GM18951 (cell line): ENCODE measurements around the gene COL8A1.
"Not testable (repeated sequence)": the region's sequence is repeated elsewhere in the genome, so short reads cannot be mapped to it uniquely, and the experiment has no call there.

Experiments used
- POLR2A ChIP-seq: IDR thresholded peaks from 4 replicates; pipeline ENCODE4 v1.6.1; 2011; ENCODE audit warnings: mild to moderate bottlenecking; ENCODE audit not compliant: insufficient read length, insufficient read depth; ENCODE audit errors: extremely low read depth
- in situ Hi-C: fragments of 300-500 bp; cut with MboI; formaldehyde crosslinking; loops from one replicate; pipeline ENCODE4 v1.12.0; 2022; ENCODE audit warnings: low sequenced_read_pairs, mixed read lengths, inconsistent platforms; ENCODE audit not compliant: unreplicated experiment

The COL8A1 gene

DNA sequence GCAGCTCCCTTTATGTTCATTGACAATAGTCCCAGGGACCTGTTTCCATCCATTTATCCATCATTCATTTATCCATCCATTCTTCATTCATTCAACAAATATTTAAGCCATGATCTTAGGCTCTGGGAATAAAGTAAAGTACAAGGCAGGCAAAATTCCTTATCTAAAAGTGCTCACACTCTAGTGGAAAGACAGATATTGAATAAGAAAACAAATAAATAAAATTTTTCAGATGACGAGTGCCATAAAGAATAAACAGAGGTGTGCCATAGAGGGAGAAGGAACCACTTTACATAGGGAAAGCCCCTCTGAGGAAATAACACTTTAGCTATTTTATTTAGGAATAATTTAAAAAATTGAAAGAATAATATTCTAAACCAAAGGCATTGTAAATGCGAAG lies 76.2 kb downstream of the COL8A1 start:
- in situ Hi-C loops = no loop called here
- TF ChIP-seq POLR2A = no peak

DNA sequence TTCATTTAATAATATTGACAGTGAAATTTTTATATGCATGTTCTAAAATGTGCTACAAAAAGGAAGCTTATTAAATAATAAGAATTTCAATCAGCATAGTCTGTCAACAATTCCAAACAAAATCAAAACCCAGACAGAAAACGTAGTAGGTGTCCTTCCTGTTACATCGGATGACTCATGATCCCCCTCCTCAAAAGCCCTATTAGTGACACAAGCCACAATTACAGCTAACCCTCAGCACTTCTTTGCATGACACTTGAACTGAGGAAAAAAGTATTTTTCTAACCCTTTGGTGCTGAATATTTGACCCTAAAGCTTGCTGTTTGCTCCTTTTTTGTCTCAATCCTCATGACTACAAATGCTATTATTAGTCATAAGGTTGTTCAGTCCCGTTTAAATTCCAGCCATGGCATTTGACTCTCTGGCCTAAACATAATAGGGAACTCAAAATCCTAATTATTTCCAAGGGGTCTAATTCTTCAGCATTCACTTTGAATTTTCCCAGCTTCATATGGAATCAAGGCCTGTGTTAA lies 78.1 kb downstream of the COL8A1 start:
- TF ChIP-seq POLR2A = no peak
- in situ Hi-C loops = no loop called here

DNA sequence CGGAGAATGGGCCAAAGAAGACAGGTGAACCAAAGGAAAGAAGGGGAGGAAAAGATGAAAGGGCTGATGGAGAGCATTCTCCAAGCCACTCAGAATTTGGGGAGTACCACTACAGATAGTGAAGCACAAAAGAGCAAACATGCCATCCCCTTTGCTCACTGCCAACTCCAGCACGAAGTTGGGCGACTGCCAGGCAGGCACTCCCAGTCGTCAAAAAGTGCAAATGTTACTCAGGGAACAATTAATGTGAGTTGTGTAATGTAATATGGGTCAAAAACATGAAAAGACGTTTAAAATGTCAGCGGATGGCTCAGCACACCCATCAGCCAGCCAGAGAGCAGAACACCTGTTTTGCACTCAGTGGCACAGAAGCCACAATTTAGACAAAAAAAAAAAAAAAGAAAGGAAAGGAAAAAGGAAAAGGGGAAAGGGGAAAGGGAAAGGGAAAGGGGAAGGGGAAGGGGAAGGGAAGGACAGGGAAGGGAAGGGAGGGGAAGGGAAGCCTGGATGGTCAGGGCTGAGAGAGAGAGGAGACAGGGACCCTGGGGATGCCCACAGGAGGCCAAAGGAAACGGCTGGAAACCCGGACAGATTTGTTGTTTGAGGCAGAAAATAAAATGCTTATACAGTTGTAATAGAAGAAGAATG lies 82.7 kb downstream of the COL8A1 start:
- in situ Hi-C loops = no loop called here
- no peak for TF ChIP-seq POLR2A

DNA sequence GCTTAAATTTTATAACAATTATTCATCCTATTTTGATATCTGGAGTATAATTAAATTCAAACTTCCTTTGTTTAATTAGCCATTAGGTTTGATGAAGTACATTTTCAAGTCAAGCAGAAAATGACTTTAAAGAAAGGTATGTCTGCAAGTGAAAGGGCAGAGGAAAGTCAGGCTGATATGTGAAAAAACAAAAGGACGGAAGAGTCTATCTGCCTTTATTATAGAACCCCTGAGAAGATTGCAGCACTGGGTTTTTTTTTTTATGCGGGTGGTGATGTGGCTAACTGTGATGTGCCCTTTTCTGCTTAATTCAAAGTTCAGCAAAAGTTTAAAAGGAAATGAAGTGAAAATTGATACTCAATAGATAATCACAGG lies 83.2 kb downstream of the COL8A1 start:
- in situ Hi-C loops = no loop called here
- no peak for TF ChIP-seq POLR2A

DNA sequence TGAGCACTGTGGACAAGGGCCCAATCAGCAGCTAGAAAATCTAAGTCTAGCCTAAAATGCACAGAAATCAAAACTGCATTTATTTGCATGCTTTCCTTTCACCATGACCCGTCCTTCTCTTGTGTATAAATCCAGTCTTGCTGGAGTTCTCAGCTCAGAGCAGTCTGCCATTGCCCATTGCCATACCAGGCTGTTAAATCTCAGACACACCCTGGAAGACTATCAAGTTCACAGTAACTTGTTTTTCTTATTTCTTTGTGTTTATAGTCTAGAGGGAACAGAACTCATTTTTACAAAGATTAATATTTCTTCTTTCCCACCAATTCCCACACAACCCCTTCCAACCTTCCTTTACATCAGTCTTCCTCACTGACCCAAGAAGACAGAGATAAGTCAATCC lies 85.9 kb downstream of the COL8A1 start:
- in situ Hi-C loops = no loop called here
- no peak for TF ChIP-seq POLR2A

DNA sequence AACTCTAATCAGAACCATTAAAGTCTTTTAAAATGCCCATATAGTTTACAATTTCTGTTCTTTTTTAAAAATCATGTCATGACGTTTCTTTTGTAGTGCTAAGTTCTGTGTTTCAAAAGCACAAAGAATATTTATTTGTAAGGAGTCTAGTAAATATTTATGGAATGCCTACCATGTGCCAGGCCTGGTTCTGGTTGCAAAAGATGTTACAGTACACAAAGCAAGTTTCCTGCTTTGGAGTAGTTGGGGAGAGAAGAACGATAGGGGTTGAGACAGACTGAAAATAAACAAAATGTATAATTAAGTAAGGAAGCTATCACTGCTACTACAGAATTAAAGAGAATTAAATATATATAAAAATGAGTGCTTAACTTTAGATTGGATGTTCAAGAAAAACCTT lies 92.5 kb downstream of the COL8A1 start:
- no peak for TF ChIP-seq POLR2A
- in situ Hi-C loops = no loop called here

DNA sequence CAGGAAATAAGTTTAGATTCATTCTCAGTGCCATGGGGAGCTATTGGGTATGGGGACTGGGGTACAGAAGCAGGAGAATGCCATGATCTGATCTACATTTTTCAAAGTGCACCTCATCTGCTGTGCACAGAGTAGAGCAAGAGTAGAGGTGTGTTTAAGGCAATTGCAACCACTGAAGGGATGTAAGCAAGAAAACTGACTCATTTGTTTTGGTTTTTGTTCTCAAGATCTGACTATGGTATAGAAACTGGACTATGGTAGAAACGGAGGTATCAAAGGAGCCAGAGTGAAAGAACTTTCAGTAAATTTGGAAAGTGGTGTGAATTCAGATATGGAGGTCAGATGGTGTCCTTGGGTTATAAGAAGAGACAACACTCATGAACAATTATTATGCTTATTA lies 93.1 kb downstream of the COL8A1 start:
- no peak for TF ChIP-seq POLR2A
- in situ Hi-C loops = no loop called here

DNA sequence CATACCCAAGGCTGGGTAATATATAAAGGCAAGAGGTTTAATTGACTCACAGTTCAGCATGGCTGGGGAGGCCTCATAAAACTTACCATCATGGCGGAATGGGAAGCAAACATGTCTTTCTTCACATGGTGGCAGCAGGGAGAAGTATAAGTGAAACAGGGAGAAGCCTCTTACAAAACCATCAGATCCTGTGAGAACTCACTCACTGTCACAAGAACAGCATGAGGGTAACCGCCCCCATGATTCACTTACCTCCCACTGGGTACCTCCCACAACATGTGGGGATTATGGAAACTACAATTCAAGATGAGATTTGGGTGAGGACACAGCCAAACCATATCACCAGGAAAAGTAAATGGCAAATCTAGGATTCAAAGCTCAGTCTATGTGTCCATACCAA lies 102.0 kb downstream of the COL8A1 start:
- in situ Hi-C loops = not testable (repeated sequence)

DNA sequence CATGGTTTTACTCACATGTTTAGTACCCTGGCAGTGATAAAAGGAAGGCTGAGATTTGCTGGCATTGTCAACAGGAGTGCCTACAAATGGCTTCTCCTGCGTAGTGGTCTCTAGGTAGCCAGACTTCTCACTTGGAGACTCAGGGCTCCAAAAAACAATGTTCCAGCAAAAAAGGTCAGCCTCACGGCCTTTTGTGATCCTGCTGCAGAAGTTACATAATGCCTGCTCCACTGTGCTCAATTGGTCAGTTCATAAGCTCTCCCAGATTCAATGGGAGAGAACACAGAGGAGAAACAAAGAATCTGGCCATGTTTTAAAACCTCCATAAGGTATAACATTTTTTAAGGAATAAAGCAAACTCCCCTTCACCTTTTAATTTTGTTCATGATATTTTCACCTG lies 103.2 kb downstream of the COL8A1 start:
- no peak for TF ChIP-seq POLR2A
- in situ Hi-C loops = no loop called here

DNA sequence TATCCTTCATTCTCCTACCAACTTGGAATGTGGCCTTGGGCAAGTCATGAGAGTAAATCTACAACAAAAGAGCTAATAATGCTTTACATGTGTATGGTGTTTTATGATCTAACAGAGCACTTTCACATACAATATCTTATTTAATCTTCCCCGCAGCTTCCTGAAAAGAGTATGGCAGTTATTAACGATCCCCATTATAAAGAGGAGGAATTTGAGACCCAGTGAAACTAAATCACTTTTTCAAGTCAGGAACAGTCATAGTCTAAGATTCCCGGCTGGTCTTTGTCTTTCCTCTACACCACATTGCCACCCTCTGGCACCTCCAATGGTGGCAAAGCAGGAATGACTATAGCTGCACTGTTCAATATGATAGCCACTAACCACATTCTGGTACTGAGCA lies 109.5 kb downstream of the COL8A1 start:
- TF ChIP-seq POLR2A = no peak
- in situ Hi-C loops = no loop called here

DNA sequence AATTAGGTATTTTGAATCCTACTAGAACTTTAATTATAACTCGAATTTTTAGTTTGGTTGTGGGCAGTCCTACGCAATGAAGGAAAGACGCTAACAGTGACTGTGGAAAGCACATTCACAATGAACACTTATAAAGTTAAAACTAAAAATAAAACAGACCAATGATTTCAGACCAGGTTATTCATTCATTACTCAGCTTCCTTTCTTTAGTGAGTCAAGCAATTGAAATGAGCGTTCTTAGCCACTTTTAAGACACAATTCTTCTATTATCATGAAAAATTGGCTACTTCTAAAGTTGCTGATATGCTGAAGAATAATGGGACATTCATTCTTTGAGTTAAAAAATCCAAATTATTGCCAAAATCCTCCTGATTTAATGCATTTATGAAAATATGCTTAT lies 113.3 kb downstream of the COL8A1 start:
- in situ Hi-C loops = loop anchor here (25.0 kb wide), 1 partner anchor 939 kb away; no protein-coding TSS in a partner anchor
- no peak for TF ChIP-seq POLR2A

DNA sequence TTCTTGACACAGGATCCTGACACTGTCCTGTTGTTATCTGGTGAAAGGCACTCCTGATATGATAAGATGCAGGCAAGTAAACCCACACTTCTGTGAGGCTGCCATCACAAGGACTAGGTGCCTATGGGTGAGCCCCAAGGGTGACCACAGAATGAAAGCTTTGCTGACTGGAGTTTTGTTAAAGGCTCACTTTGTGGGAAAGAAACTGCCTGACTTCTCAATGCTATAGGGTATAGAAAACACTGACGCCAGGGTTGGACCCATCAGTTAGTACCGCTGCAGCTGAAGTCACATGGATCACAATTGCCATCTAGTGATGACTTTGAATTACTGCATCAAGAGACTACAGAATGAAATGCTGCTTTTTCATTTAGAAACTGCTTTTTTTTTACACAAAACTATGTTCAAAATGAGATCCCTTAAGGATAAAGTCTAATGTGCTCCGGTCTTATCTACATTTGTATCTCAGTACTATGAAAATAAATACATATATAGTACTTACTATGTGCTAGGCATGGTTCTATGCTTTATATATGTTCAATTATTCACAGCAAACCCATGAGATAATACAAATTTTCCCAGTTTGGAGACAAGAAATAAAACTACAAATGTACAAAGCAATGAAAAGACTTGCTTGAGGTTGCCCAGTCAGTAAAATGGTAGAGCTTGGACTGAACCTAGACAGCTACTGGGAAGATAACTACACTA lies 115.0 kb downstream of the COL8A1 start:
- TF ChIP-seq POLR2A = no peak
- in situ Hi-C loops = loop anchor here (25.0 kb wide), 1 partner anchor 941 kb away; no protein-coding TSS in a partner anchor

DNA sequence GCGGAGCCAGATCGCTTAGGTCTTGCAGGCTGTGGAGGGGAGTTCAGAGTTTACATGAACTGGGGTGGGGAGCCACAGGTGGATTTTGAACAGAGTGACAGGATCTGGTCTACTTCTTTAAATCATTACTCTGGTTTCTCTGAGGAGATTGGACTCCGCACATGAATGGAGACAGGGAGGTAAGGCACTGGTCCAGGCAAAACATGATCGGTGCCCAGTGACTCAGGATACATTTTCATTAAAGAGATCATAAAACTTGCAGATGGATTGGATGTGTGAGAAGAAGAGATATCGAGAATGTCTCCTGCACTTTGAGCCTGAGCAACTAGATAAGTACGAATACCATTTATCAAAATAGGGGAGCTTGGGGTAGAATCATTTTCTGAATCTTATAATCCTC lies 117.4 kb downstream of the COL8A1 start:
- in situ Hi-C loops = loop anchor here (25.0 kb wide), 1 partner anchor 944 kb away; no protein-coding TSS in a partner anchor
- no peak for TF ChIP-seq POLR2A

DNA sequence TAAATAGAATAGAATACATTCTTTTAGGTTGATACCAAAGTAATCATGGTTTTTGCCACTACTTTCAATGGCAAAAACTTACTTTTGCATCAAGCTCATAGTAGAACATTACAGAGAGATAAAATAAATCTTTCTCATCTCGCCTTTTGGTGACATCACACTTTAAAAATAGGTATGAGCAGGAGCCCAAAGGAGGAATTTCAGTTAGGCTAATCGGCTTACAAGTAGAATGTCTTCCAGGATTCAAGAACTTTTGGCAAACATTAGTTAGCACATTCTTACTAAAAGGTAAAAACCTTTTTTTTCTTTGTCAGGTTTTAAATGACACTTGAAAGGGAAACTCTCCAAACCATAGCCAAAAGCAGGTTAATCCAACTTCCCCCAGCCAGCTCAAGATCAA lies 119.6 kb downstream of the COL8A1 start:
- in situ Hi-C loops = loop anchor here (25.0 kb wide), 1 partner anchor 946 kb away; no protein-coding TSS in a partner anchor
- TF ChIP-seq POLR2A = no peak
